Activated CD8-positive, alpha-beta T cell treated with anti-CD3 and anti-CD28 coated beads, Interleukin-2, amount 10 ng/mL, durations not matched to agents 7 days and 5 days (primary cell): ENCODE measurements around the gene CEP89. TPM values are rescaled to one million over a fixed set of nuclear protein-coding genes. Genes with fewer than 3 reads are reported as not detected.
"Not testable (repeated sequence)": the region's sequence is repeated elsewhere in the genome, so short reads cannot be mapped to it uniquely, and the experiment has no call there.

Experiments used
- ATAC-seq: fragments of 150-1000 bp; cut with Tn5 transposase; one replicate; pipeline ENCODE4 v1.10.0; 2021; ENCODE audit warnings: moderate library complexity
- CTCF ChIA-PET: fragments of 350-600 bp; sonication (Branson Sonifier 250); formaldehyde crosslinking; loops from one replicate; lab custom pipeline; 2021; ENCODE audit warnings: antibody characterized with exemption; lab: Charles Lee
- POLR2A ChIA-PET: fragments of 350-600 bp; sonication (Branson Sonifier 250); formaldehyde crosslinking; loops from one replicate; lab custom pipeline; 2021; ENCODE audit warnings: antibody characterized with exemption; lab: Charles Lee
- DNase-seq: peaks from one replicate; pipeline ENCODE4 v3.0.0-alpha.2; 2020
- H3K27ac Mint-ChIP-seq: one replicate; pipeline ENCODE4 v1.8.0; 2021; ENCODE audit warnings: mild to moderate bottlenecking, mixed read lengths
- H3K27me3 Mint-ChIP-seq: one replicate; pipeline ENCODE4 v1.8.0; 2021; ENCODE audit warnings: low read depth, mixed read lengths
- H3K36me3 Mint-ChIP-seq: one replicate; pipeline ENCODE4 v1.8.0; 2021; ENCODE audit warnings: low read depth, mixed read lengths
- H3K4me1 Mint-ChIP-seq: one replicate; pipeline ENCODE4 v1.8.0; 2021; ENCODE audit warnings: low read depth, mixed read lengths
- H3K4me3 Mint-ChIP-seq: one replicate; pipeline ENCODE4 v1.8.0; 2021; ENCODE audit warnings: mild to moderate bottlenecking, mixed read lengths
- H3K9me3 Mint-ChIP-seq: one replicate; pipeline ENCODE4 v1.8.0; 2022; ENCODE audit warnings: mixed read lengths; ENCODE audit not compliant: insufficient read depth
- total RNA-seq, 2 experiments: library from RNA; stranded (reverse); gene quantifications; one replicate each; pipeline ENCODE4 v1.2.3, GENCODE V29; 2021

The CEP89 gene
- total RNA-seq, 2 experiments from 2014 or later, result 20.0 to 23.2 TPM

DNA sequence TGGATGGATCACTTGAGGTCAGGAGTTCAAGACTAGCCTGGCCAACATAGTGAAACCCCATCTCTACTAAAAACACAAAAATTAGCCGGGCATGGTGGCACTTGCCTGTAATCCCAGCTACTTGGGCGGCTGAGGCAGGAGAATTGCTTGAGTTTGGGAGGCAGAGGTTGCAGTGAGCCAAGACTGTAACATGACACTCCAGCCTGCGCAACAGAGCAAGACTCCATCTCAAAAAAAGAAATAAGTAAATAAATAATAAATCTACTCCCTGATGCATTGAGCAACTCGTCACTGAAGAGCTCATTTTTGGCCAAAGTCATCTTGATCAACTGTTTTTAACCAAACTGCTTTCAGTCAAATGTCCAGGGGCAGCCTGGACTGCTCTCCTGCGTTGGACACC is 30.5 kb downstream of the CEP89 start:
- H3K27me3 Mint-ChIP-seq, DNase-seq, H3K9me3 Mint-ChIP-seq, CTCF ChIA-PET, H3K27ac Mint-ChIP-seq, H3K4me3 Mint-ChIP-seq, H3K4me1 Mint-ChIP-seq, POLR2A ChIA-PET, ATAC-seq: not testable (repeated sequence)
- peaks cover 17% of the 10 kb centered on the region for H3K36me3 Mint-ChIP-seq

GRCh38 chr19:32936065-32936464 is 35.7 kb downstream of the CEP89 start:
- no peak for ATAC-seq
- Mint-ChIP-seq H3K4me3 (no peak overlapping the region), H3K27me3 (no peaks in the 10 kb centered on the region), H3K9me3 (no peaks in the 10 kb centered on the region), H3K36me3 (peaks cover 10% of the 10 kb centered on the region), H3K4me1 (no peaks in the 10 kb centered on the region), H3K27ac (no peak overlapping the region)
- CTCF ChIA-PET, result no interaction called here
- DNase-seq, result no peak
- POLR2A ChIA-PET, result no interaction called here

DNA sequence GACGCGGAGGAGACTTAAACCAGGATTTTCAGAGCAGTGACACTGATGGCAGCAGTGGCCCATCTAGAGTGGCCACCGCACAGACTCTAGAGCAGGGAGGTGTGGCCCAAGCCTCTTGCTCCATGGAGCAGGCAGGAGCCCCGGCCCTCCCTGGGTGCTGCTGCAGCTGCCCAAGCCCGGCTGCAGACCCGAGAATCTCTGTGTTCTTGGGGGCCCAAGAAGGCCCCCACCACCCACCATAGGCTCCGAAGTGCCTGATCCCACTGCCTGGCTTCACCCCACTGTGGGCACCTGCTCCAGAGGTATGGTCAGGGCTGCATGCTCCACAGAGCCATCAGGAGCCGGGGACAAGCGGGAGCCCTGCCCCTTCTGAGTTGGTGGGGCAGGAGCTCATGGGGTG is 36.1 kb downstream of the CEP89 start:
- ChIA-PET CTCF (no interaction called here), POLR2A (no interaction called here)
- ATAC-seq (no peak), DNase-seq (no peak)
- Mint-ChIP-seq H3K27me3 (no peaks in the 10 kb centered on the region), H3K4me1 (no peaks in the 10 kb centered on the region), H3K36me3 (peaks cover 11% of the 10 kb centered on the region), H3K9me3 (no peaks in the 10 kb centered on the region), H3K4me3 (no peak overlapping the region), H3K27ac (no peak overlapping the region)

DNA sequence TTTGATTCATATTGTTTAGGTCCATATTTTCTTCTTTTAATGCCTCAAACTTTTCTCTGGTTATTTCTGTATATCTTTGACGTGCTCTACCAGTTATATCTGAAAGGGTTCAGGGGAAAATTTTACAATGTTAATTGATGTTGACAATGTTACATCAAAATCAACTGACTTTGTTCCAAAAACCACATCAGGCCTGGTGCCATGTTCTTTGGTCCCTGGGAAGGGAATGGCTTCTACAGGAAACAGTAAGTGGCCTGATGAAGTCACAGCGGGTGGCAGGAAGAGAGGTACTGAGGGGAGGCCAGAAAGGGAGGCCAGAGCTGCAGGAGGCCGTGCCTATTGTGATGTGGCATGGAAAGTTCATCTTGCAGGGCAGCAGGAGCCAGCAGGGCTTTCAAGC is 38.2 kb downstream of the CEP89 start:
- ATAC-seq (no peak), DNase-seq (no peak)
- peaks cover 3% of the 10 kb centered on the region for H3K9me3 Mint-ChIP-seq
- H3K4me3 Mint-ChIP-seq, result no peak overlapping the region
- ChIA-PET POLR2A (no interaction called here), CTCF (interaction anchor here (1.2 kb wide), 1 partner anchor 144 kb away, joined by 3 read pairs; no protein-coding TSS in a partner anchor)
- no peaks in the 10 kb centered on the region for H3K27me3 Mint-ChIP-seq
- H3K27ac Mint-ChIP-seq, result no peak overlapping the region
- H3K36me3 Mint-ChIP-seq, result peaks cover 27% of the 10 kb centered on the region
- no peaks in the 10 kb centered on the region for H3K4me1 Mint-ChIP-seq

- Mint-ChIP-seq H3K27me3 (no peaks in the 10 kb centered on the region), H3K4me3 (no peak overlapping the region), H3K36me3 (peaks cover 36% of the 10 kb centered on the region), H3K4me1 (no peaks in the 10 kb centered on the region), H3K9me3 (peaks cover 7% of the 10 kb centered on the region), H3K27ac (no peak overlapping the region)
- CTCF ChIA-PET, result no interaction called here
- POLR2A ChIA-PET, result no interaction called here
- ATAC-seq (no peak), DNase-seq (no peak)
Observed at GRCh38 chr19:32930567-32930966, 41.2 kb downstream of the CEP89 start.

GRCh38 chr19:32928806-32929205 is 43.0 kb downstream of the CEP89 start:
- DNase-seq (no peak), ATAC-seq (no peak)
- ChIA-PET POLR2A (no interaction called here), CTCF (no interaction called here)
- Mint-ChIP-seq H3K27ac (no peak overlapping the region), H3K4me3 (no peak overlapping the region), H3K9me3 (peaks cover 7% of the 10 kb centered on the region), H3K27me3 (no peaks in the 10 kb centered on the region), H3K4me1 (no peaks in the 10 kb centered on the region), H3K36me3 (peaks cover 37% of the 10 kb centered on the region)

DNA sequence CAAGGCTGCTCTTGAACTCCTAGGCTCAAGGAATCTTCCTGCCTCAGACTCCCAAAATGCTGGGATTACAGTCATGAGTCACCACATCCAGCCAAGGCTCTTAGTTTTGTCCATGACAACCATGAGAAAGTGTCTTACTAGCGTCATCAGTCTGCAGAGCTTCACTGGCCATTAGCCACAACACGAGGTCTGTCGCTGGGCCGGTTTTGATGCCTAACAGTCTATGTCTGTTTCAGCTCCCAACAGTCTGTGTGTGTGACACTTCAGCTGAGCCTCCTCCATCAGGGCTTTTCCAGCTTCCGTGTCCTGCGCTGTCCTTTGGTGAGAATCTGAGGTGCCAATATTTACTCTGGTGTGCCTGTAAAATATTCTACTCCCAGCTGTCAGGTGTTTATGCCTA is 47.6 kb downstream of the CEP89 start:
- H3K9me3 Mint-ChIP-seq, result peaks cover 7% of the 10 kb centered on the region
- H3K4me3 Mint-ChIP-seq, result no peak overlapping the region

DNA sequence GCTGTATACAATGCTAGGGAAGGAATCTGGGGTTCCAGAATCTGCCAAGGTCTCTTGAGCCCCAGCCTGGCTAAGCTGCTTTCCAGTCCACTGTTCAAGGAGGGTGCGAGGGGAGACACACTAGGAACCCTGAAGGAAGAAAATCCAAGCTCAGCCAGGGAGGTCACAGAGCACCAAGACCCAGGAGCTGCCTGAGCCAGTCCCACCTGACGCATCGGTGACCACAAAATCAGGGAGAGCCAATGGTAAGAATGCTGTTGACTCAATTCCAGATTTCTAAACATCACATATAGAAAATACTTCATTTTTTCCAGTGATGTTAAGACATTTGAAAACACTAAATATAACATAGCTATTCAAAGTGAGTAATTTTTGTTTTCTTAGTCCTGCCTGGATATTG is 50.1 kb downstream of the CEP89 start:
- no peak overlapping the region for H3K27ac Mint-ChIP-seq
- H3K9me3 Mint-ChIP-seq, result no peaks in the 10 kb centered on the region
- DNase-seq (no peak), ATAC-seq (no peak)
- ChIA-PET CTCF (no interaction called here), POLR2A (no interaction called here)
- H3K4me3 Mint-ChIP-seq, result no peak overlapping the region
- no peaks in the 10 kb centered on the region for H3K27me3 Mint-ChIP-seq
- peaks cover 4% of the 10 kb centered on the region for H3K4me1 Mint-ChIP-seq
- H3K36me3 Mint-ChIP-seq, result peaks cover 11% of the 10 kb centered on the region

More for the DNA sequence above, 47.6 kb downstream of the CEP89 start:
- H3K27ac Mint-ChIP-seq, result no peak overlapping the region
- DNase-seq, result no peak
- H3K36me3 Mint-ChIP-seq, result peaks cover 27% of the 10 kb centered on the region
- no peaks in the 10 kb centered on the region for H3K4me1 Mint-ChIP-seq
- ChIA-PET CTCF (no interaction called here), POLR2A (interaction anchor here (0.9 kb wide), 1 partner anchor 22 kb away, joined by 3 read pairs; no protein-coding TSS in a partner anchor)
- ATAC-seq, result no peak
- no peaks in the 10 kb centered on the region for H3K27me3 Mint-ChIP-seq

DNA sequence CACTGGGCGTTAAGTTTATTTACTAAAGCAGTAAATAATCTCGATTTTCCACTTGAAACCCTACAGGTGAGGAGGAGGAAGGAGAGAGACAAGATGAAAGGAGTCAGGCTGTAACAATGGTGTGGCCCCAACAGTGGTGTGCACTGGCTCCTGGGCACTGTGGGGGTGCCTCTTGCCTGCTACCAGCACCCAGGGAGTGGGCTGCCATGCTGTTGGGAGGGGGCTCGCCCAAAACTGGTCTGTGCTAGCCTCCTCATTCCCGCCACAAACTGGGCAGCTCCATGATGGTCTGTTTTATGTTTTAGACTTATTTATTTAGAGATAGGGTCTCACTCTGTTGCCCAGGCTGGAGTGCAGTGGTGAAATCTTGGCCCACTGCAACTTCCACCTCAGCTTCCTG is 52.4 kb downstream of the CEP89 start:
- CTCF ChIA-PET, result interaction anchor here (1.2 kb wide), 1 partner anchor 10 kb away, joined by 3 read pairs; no protein-coding TSS in a partner anchor

DNA sequence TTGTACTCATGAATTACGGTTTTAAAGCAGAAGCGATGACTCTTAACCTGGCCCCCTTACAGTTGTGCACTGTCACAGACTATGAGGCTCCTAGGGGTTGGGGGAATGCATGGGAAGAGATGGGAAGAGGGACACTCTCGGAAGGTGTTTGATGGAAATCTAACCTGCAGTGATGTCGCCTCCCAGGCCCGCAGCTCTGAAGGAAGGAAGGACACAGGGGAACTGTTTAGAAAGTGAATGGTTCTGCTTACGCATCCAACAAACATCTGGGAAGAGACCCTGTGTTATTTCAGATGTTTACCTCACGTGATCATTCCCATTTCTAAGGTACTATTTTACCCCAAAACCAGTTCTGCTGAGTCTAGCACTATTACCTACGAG is 54.2 kb downstream of the CEP89 start:
- Mint-ChIP-seq H3K27me3 (no peaks in the 10 kb centered on the region), H3K4me3 (no peak overlapping the region), H3K9me3 (no peaks in the 10 kb centered on the region), H3K36me3 (peaks cover 2% of the 10 kb centered on the region), H3K4me1 (peaks cover 4% of the 10 kb centered on the region), H3K27ac (no peak overlapping the region)
- ChIA-PET POLR2A (no interaction called here), CTCF (no interaction called here)
- no peak for DNase-seq
- ATAC-seq, result no peak

More for the DNA sequence above, 52.4 kb downstream of the CEP89 start:
- Mint-ChIP-seq H3K27me3 (no peaks in the 10 kb centered on the region), H3K9me3 (no peaks in the 10 kb centered on the region), H3K4me1 (peaks cover 4% of the 10 kb centered on the region), H3K27ac (no peak overlapping the region), H3K36me3 (peaks cover 7% of the 10 kb centered on the region), H3K4me3 (no peak overlapping the region)
- ATAC-seq (no peak), DNase-seq (no peak)
- POLR2A ChIA-PET, result no interaction called here

GRCh38 chr19:32916969-32917615 is 54.7 kb downstream of the CEP89 start:
- no peak overlapping the region for H3K4me3 Mint-ChIP-seq

DNA sequence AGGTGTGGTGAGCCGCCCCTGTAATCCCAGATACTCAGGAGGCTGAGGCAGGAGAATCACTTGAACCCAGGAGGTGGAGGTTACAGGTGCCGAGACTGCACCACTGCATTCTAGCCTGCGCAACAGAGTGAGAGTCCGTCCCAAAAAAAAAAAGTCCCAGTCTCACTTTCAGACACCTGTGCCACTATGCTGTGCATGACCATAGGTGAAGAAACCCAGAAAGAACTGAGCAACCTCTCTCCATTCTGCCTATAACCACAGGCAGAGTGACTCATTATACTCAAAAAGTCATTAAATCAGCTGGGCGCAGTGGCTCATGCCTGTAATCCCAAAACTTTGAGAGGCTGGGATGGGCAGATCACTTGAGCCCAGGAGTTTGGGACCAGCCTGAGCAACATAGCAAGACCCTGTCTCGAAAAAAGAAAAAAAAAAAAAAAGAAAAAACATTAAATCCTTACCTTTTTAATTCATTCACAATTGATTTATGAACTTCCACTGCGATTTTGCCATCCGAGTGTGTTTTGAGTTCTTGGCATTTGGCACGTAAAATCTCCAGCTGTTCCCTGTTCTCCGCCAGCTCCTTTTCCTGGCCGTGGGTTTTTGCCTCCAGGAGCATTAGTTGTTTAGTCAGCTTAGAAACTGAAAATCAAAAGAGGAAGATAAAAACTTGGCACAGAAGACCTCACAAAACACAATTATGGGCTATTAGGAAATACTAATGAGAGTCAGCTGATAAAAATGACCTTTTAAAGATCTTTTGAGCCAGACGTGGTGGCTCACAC is 56.7 kb downstream of the CEP89 start:
- H3K27ac Mint-ChIP-seq, result no peak overlapping the region
- POLR2A ChIA-PET, result no interaction called here
- no peaks in the 10 kb centered on the region for H3K27me3 Mint-ChIP-seq
- CTCF ChIA-PET, result no interaction called here
- H3K9me3 Mint-ChIP-seq, result no peaks in the 10 kb centered on the region
- no peak overlapping the region for H3K4me3 Mint-ChIP-seq
- DNase-seq (no peak), ATAC-seq (no peak)
- no peaks in the 10 kb centered on the region for H3K36me3 Mint-ChIP-seq
- H3K4me1 Mint-ChIP-seq, result peaks cover 4% of the 10 kb centered on the region

More at GRCh38 chr19:32916969-32917615, 54.7 kb downstream of the CEP89 start:
- CTCF ChIA-PET, result no interaction called here
- H3K9me3 Mint-ChIP-seq, result no peaks in the 10 kb centered on the region
- no peak for DNase-seq
- H3K4me1 Mint-ChIP-seq, result peaks cover 4% of the 10 kb centered on the region
- POLR2A ChIA-PET, result no interaction called here
- no peak for ATAC-seq
- no peaks in the 10 kb centered on the region for H3K27me3 Mint-ChIP-seq
- H3K36me3 Mint-ChIP-seq, result peaks cover 2% of the 10 kb centered on the region
- H3K27ac Mint-ChIP-seq, result no peak overlapping the region
